ENCODE results near the gene ACY1. TPM values are rescaled to one million over a fixed set of nuclear protein-coding genes. Genes with fewer than 3 reads are reported as not detected.
A peak's percentile ranks its signal among the peaks of the same experiment; 100 is the strongest.

ACY1 gene
- total and polyA plus RNA-seq, 10 of the 15 experiments (the other 5 are each of a cell fraction or from before 2014, with no cell fraction given) = 18.5 to 42.2 (median 27.8) TPM

DNA sequence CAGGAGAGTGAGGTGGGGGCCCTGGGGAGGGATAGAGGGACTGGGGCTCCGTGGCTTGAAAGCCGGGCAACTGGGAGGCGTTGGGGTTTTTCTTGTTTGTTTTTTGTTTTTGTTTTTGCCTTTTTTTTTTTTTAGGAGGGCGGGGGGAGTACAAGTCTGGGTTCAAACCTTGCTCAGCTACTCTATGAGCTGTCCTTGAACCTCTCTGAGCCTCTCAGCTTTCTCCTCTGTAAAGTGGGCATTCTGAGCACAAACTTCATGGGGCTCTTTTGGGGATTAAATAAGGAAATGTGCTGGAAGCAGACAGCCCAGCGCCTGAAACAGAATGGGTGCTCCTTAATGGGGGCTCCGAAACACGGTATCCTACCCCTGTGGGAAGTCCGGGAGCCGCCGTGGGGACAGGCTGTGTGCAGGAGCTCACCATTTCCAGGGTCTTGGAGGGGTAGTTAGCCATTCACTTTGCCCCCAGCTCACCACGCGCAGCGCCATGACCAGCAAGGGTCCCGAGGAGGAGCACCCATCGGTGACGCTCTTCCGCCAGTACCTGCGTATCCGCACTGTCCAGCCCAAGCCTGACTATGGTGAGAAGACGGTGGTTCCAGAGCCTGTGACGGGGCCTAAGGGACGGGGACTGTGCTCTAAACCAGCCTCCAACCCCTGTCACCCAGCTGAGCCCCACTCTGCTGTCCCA lies 388 bp downstream of the ACY1 start (continued):
- TF ChIP-seq ZNF384 (IDR thresholded peaks at IDR 0.05; ENCODE audit: borderline replicate concordance, low read depth, low read length) (0 out of 2 replicates have a peak, but pooled peaks have one; percentile 35), RAD51 (IDR thresholded peaks at IDR 0.05) (0 out of 2 replicates have a peak, but pooled peaks have one; percentile 1), PAX5 (IDR thresholded peaks at IDR 0.05; ENCODE audit: borderline replicate concordance, low read depth, low read length) (no peak), SREBF1 (IDR thresholded peaks at IDR 0.05; ENCODE audit: low read length) (no peak)

DNA sequence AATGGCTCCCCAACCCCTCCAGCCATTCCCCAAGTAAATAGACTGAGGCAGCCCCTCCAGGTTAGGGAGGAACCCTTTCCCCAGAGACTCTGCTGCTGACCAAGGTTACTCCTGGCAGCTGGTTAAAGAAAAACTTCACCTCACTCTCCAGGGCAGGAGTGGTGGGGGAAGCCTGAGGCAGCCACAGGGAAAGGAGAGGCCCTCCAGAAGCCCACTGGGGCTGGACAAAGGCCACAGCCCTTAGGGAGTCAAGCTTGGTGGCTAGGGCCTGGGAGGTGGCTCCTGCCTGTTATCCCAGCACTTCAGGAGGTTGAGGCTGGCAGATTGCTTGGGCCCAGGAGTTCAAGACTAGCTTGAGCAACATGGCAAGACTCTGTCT lies 923 bp downstream of the ACY1 start:
- intact Hi-C loops (cut with micrococcal nuclease; ENCODE audit: unreplicated experiment) = no loop called here
- CTCF ChIA-PET = interaction anchor here (0.6 to 4.6 kb wide), 4 partner anchors 11 to 428 kb away, joined by 4 to 56 read pairs (median 19); partner anchors contain the start of genes ABHD14A, ABHD14B, PARP3 and RRP9
- BruUV-seq (replicated peaks) = no TSS peak
- RAD21 ChIA-PET (ENCODE audit: unreplicated experiment) = interaction anchor here (2.9 to 3.3 kb wide), 2 partner anchors 10 to 42 kb away, joined by 24 to 30 read pairs; partner anchors contain the start of genes ABHD14A, ABHD14B, PARP3 and RRP9
- in situ Hi-C loops (cut with MboI) = no loop called here
- Histone ChIP-seq H3K9me3 (replicated peaks; ENCODE audit: control insufficient read depth, insufficient read depth, low read length) (no peaks in the 10 kb centered on the region), H3K36me3 (ENCODE audit: control insufficient read depth in 2 of 2, insufficient read depth in 2 of 2, low read length in 1 of 2) (no peaks in the 10 kb centered on the region), H3K27me3 (replicated peaks in 1 of 2; ENCODE audit: control insufficient read depth in 2 of 2, insufficient read depth in 2 of 2, low read length in 1 of 2) (no peaks in the 10 kb centered on the region), H3K27ac (ENCODE audit: control insufficient read depth, insufficient read depth) (no peak overlapping the region), H3K4me1 (ENCODE audit: control insufficient read depth, insufficient read depth, low read length) (peaks cover 8% of the 10 kb centered on the region), H2AFZ (ENCODE audit: control insufficient read depth, low read depth, low read length) (no peak overlapping the region), H3K4me2 (ENCODE audit: control insufficient read depth, insufficient read depth) (peak overlapping the region; percentile 96; the same call in 1 of the 2 replicates), H3K4me3 (no peak overlapping the region), H3K79me2 (ENCODE audit: control insufficient read depth, insufficient read depth, low read length) (peaks cover 3% of the 10 kb centered on the region), H4K20me1 (ENCODE audit: control insufficient read depth, insufficient read depth) (no peaks in the 10 kb centered on the region), H3K9ac (ENCODE audit: control insufficient read depth, insufficient read depth, low read length) (no peak overlapping the region)
- FAIRE-seq = no peak
- SMC1A ChIA-PET (ENCODE audit: uncharacterized antibody, unreplicated experiment) = interaction anchor here (1.4 to 2.8 kb wide), 2 partner anchors 10 to 11 kb away, joined by 12 to 17 read pairs; partner anchors contain the start of genes ABHD14A, ABHD14B and RPL29
- no peak for DNase-seq (ENCODE audit: low read depth, low spot score)
- no peak for ATAC-seq
- POLR2A ChIA-PET = interaction anchor here (0.9 to 4.0 kb wide), 3 partner anchors 10 to 1417 kb away, joined by 3 to 30 read pairs (median 28); partner anchors contain the start of genes ABHD14A, ABHD14B, C3orf18 and RPL29
- TF ChIP-seq MYC (IDR thresholded peaks at IDR 0.05; ENCODE audit: insufficient read depth, insufficient read length, insufficient replicate concordance, low read length, severe bottlenecking) (no peak), LARP7 (IDR thresholded peaks at IDR 0.05) (no peak), KLF5 (IDR thresholded peaks at IDR 0.05; ENCODE audit: partially characterized antibody) (no peak), PML (IDR thresholded peaks at IDR 0.05; ENCODE audit: low read length) (no peak), SMAD1 (IDR thresholded peaks at IDR 0.05; ENCODE audit: low read depth, partially characterized antibody) (no peak), HDAC2 (IDR thresholded peaks at IDR 0.05) (no peak), POLR2A (IDR thresholded peaks at IDR 0.05; ENCODE audit: low read depth, low read length) (no peak)
- TF ChIP-seq, protein P1, sequence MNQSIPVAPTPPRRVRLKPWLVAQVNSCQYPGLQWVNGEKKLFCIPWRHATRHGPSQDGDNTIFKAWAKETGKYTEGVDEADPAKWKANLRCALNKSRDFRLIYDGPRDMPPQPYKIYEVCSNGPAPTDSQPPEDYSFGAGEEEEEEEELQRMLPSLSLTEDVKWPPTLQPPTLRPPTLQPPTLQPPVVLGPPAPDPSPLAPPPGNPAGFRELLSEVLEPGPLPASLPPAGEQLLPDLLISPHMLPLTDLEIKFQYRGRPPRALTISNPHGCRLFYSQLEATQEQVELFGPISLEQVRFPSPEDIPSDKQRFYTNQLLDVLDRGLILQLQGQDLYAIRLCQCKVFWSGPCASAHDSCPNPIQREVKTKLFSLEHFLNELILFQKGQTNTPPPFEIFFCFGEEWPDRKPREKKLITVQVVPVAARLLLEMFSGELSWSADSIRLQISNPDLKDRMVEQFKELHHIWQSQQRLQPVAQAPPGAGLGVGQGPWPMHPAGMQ (IDR thresholded peaks at IDR 0.05; ENCODE audit: borderline replicate concordance) = no peak
- TF ChIP-seq, protein P2, sequence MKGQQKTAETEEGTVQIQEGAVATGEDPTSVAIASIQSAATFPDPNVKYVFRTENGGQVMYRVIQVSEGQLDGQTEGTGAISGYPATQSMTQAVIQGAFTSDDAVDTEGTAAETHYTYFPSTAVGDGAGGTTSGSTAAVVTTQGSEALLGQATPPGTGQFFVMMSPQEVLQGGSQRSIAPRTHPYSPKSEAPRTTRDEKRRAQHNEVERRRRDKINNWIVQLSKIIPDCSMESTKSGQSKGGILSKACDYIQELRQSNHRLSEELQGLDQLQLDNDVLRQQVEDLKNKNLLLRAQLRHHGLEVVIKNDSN (IDR thresholded peaks at IDR 0.05; ENCODE audit: borderline replicate concordance, extremely low read length, insufficient read depth, low read depth, low read length) = no peak
- TF ChIP-seq, protein P3, sequence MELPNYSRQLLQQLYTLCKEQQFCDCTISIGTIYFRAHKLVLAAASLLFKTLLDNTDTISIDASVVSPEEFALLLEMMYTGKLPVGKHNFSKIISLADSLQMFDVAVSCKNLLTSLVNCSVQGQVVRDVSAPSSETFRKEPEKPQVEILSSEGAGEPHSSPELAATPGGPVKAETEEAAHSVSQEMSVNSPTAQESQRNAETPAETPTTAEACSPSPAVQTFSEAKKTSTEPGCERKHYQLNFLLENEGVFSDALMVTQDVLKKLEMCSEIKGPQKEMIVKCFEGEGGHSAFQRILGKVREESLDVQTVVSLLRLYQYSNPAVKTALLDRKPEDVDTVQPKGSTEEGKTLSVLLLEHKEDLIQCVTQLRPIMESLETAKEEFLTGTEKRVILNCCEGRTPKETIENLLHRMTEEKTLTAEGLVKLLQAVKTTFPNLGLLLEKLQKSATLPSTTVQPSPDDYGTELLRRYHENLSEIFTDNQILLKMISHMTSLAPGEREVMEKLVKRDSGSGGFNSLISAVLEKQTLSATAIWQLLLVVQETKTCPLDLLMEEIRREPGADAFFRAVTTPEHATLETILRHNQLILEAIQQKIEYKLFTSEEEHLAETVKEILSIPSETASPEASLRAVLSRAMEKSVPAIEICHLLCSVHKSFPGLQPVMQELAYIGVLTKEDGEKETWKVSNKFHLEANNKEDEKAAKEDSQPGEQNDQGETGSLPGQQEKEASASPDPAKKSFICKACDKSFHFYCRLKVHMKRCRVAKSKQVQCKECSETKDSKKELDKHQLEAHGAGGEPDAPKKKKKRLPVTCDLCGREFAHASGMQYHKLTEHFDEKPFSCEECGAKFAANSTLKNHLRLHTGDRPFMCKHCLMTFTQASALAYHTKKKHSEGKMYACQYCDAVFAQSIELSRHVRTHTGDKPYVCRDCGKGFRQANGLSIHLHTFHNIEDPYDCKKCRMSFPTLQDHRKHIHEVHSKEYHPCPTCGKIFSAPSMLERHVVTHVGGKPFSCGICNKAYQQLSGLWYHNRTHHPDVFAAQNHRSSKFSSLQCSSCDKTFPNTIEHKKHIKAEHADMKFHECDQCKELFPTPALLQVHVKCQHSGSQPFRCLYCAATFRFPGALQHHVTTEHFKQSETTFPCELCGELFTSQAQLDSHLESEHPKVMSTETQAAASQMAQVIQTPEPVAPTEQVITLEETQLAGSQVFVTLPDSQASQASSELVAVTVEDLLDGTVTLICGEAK (IDR thresholded peaks at IDR 0.05; ENCODE audit: borderline replicate concordance) = no peak
- TF ChIP-seq, protein P4, sequence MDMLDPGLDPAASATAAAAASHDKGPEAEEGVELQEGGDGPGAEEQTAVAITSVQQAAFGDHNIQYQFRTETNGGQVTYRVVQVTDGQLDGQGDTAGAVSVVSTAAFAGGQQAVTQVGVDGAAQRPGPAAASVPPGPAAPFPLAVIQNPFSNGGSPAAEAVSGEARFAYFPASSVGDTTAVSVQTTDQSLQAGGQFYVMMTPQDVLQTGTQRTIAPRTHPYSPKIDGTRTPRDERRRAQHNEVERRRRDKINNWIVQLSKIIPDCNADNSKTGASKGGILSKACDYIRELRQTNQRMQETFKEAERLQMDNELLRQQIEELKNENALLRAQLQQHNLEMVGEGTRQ (IDR thresholded peaks at IDR 0.05; ENCODE audit: borderline replicate concordance, low read depth, low read length) = no peak

Measured in GM12878 (cell line).